ENCODE results near the gene MBD6. TPM values are rescaled to one million over a fixed set of nuclear protein-coding genes. Genes with fewer than 3 reads are reported as not detected.

MBD6 gene
- total and polyA plus RNA-seq, 2 of the 13 experiments (the other 11 are each of a cell fraction or from before 2014, with no cell fraction given) = 4.1 to 5.9 TPM

DNA sequence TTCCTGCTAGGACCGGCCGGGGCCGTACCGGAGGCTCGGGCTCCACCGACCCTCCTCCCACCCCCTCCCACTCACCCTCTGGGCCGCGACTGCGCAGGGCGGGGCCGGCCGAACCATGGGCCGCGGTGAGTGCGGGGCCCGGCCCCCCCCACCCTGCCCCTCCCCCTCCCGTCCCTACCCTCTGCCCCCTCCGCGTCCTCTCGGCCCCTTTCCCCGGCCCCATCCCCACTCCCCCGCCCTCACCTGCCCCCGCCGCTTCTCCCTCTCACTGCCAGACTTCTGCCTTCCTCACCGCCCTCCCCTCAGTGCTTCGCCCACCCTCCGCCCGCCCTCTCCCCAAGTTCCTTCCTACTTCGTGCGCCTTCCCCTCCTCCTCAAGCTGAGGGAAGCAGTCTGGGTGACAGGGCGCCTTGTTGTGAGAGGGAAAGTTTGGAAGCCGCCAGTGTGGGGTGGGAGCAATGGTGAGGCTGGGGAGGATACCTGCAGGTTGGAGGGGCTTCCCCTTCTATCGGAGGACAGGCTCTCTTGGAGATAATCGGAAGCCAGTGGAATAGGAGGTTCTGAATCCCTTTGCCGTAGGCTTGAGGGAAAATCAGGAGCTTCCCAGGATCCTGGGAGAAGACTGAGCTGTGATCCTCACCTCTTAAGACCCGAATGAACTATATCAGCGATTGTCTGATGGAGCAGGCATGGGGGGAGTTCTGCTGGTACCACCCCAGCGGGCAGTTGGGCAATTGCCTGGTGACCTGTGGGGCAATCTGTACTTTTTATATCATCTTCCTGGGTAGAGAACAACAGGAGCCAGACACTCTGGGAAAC is 472 bp downstream of the MBD6 start (continued):
- no peak for TF ChIP-seq NAIF1 (CRISPR knock-in tag; IDR thresholded peaks at IDR 0.05; ENCODE audit: borderline replicate concordance)
- 0 out of 2 replicates have a peak, but pooled peaks have one; percentile 41 for TF ChIP-seq ZSCAN21 (CRISPR knock-in tag; IDR thresholded peaks at IDR 0.05; ENCODE audit: borderline replicate concordance)
- TF ChIP-seq REL (CRISPR knock-in tag; conservative IDR thresholded peaks at IDR 0.05) = no peak
- TF ChIP-seq, protein P1, sequence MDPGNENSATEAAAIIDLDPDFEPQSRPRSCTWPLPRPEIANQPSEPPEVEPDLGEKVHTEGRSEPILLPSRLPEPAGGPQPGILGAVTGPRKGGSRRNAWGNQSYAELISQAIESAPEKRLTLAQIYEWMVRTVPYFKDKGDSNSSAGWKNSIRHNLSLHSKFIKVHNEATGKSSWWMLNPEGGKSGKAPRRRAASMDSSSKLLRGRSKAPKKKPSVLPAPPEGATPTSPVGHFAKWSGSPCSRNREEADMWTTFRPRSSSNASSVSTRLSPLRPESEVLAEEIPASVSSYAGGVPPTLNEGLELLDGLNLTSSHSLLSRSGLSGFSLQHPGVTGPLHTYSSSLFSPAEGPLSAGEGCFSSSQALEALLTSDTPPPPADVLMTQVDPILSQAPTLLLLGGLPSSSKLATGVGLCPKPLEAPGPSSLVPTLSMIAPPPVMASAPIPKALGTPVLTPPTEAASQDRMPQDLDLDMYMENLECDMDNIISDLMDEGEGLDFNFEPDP (CRISPR knock-in tag; conservative IDR thresholded peaks at IDR 0.05) = 0 out of 2 replicates have a peak, but pooled peaks have one; percentile 32
- no peak for TF ChIP-seq SNAPC5 (CRISPR knock-in tag; IDR thresholded peaks at IDR 0.05; ENCODE audit: borderline replicate concordance)
- no peak for TF ChIP-seq ZNF550 (CRISPR knock-in tag; IDR thresholded peaks at IDR 0.05; ENCODE audit: borderline replicate concordance)
- TF ChIP-seq LBX2 (CRISPR knock-in tag; IDR thresholded peaks at IDR 0.05; ENCODE audit: borderline replicate concordance) = no peak
- TF ChIP-seq DMAP1 (CRISPR knock-in tag; IDR thresholded peaks at IDR 0.05) = peak; percentile 15; the same call in 1 of the 2 replicates
- no peak for TF ChIP-seq ZNF816 (CRISPR knock-in tag; IDR thresholded peaks at IDR 0.05; ENCODE audit: borderline replicate concordance)
- no peak for TF ChIP-seq ZNF512B (CRISPR knock-in tag; IDR thresholded peaks at IDR 0.05; ENCODE audit: borderline replicate concordance)
- TF ChIP-seq AGO2 (optimal IDR thresholded peaks at IDR 0.05; ENCODE audit: low read depth, low read length) = no peak

Data from HepG2 (cell line).